Prostate gland (tissue), 2 donors: ENCODE data around the gene ALDH3B1.

ENCODE experiments used
- POLR2A ChIP-seq: fragments of 450-650 bp; IDR thresholded peaks from one replicate; pipeline ENCODE4 v1.6.1; 2016; ENCODE audit warnings: antibody characterized with exemption, mild to moderate bottlenecking
- POLR2AphosphoS5 ChIP-seq: sonication (generic); formaldehyde crosslinking; IDR thresholded peaks from one replicate; pipeline ENCODE4 v1.6.1; 2017; ENCODE audit warnings: antibody characterized with exemption
- TF ChIP-seq, protein P1 (sequence below), 4 experiments: fragments of 200-600 bp in 2 of 4; fragments of 450-650 bp in 2 of 4; sonication (generic) in 2 of 4; IDR thresholded peaks; 1 replicate in 3 of 4; 2 replicates in 1 of 4; pipeline ENCODE4 v1.5.1; 2016 to 2019; ENCODE audit warnings: antibody characterized with exemption in 4 of 4, mild to moderate bottlenecking in 2 of 4, moderate library complexity in 2 of 4

DNA sequence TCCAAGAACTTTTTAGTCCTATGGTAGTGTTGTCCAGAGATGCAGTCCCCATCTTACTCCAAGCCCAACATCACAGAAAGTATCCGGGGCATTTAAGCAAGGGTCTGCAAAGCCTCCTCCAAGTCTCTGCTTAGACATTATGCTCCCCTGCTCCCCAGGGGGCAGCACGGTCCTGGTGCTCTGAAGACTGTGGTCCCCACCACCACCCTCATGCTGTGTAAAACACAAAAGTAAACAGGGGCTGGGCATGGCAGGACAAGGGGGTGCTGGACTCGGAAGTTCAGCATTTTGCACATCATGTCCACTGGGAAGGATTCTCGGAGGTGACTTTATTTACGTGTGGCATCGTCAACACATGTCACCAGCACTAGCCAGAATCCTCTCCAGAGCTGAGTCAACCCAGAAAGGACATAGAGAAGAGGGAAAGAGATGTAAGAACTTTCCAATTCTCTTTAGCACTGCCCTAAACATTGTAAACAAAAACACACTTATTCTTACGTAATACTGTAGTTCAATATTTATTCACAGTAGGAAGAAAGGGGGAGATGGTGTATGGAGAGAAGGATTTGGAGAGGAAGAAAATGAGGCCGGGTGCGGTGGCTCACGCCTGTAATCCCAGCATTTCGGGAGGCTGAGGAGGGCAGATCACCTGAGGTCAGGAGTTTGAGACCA, 66.4 kb downstream of the ALDH3B1 start:
- TF ChIP-seq, protein P1, sequence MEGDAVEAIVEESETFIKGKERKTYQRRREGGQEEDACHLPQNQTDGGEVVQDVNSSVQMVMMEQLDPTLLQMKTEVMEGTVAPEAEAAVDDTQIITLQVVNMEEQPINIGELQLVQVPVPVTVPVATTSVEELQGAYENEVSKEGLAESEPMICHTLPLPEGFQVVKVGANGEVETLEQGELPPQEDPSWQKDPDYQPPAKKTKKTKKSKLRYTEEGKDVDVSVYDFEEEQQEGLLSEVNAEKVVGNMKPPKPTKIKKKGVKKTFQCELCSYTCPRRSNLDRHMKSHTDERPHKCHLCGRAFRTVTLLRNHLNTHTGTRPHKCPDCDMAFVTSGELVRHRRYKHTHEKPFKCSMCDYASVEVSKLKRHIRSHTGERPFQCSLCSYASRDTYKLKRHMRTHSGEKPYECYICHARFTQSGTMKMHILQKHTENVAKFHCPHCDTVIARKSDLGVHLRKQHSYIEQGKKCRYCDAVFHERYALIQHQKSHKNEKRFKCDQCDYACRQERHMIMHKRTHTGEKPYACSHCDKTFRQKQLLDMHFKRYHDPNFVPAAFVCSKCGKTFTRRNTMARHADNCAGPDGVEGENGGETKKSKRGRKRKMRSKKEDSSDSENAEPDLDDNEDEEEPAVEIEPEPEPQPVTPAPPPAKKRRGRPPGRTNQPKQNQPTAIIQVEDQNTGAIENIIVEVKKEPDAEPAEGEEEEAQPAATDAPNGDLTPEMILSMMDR (IDR thresholded peaks at IDR 0.05) = peak in 2 of 4 experiments; percentile 5 to 36
- TF ChIP-seq POLR2A = no peak
- no peak for TF ChIP-seq POLR2AphosphoS5
